H1 (cell line): ENCODE results near the gene VPS37C. TPM values are rescaled to one million over a fixed set of nuclear protein-coding genes. Genes with fewer than 3 reads are reported as not detected.

Experiments
- CTCF ChIA-PET: fragments of 300-600 bp; sonication (Branson Sonifier 250); formaldehyde crosslinking; loops from one replicate; lab custom pipeline; 2021; ENCODE audit not compliant: partially characterized antibody; lab: Charles Lee
- POLR2A ChIA-PET: fragments of 300-600 bp; sonication (Branson Sonifier 250); formaldehyde crosslinking; loops from one replicate; lab custom pipeline; 2021; ENCODE audit warnings: inconsistent platforms; ENCODE audit not compliant: partially characterized antibody; lab: Charles Lee
- DNase-seq, 2 experiments: peaks; one replicate each; pipeline versions ENCODE4 v3.0.0 to v3.0.0-alpha.2; 2010 to 2022; ENCODE audit warnings: low spot score in 2 of 2, low read depth in 1 of 2, mixed read lengths in 1 of 2
- FAIRE-seq: peaks from 2 replicates; lab custom pipeline; 2011; peaks lifted over from hg19 to GRCh38; lab: Jason Lieb, UNC
- H2AFZ ChIP-seq: 2 replicates; pipeline ENCODE4 v1.8.1; 2012; ENCODE audit warnings: low read length, inconsistent platforms
- H2AK5ac ChIP-seq: 2 replicates; pipeline ENCODE4 v1.6.1; 2013; ENCODE audit warnings: low read depth, low read length
- H2BK120ac ChIP-seq: replicated peaks from 2 replicates; pipeline ENCODE3; 2013; ENCODE audit warnings: low read depth, low read length, inconsistent platforms
- H2BK12ac ChIP-seq: 2 replicates; pipeline ENCODE4 v1.6.1; 2013; ENCODE audit warnings: low read depth, low read length
- H2BK15ac ChIP-seq: 2 replicates; pipeline ENCODE4 v1.6.1; 2013; ENCODE audit warnings: low read length
- H2BK20ac ChIP-seq: 2 replicates; pipeline ENCODE4 v1.6.1; 2013; ENCODE audit warnings: low read length
- H2BK5ac ChIP-seq: 2 replicates; pipeline ENCODE4 v1.6.1; 2013; ENCODE audit warnings: low read depth, low read length
- H3K14ac ChIP-seq: 2 replicates; pipeline ENCODE4 v1.6.1; 2013; ENCODE audit warnings: inconsistent platforms; ENCODE audit not compliant: insufficient read length
- H3K18ac ChIP-seq: 2 replicates; pipeline ENCODE4 v1.6.1; 2013; ENCODE audit warnings: low read length; ENCODE audit errors: extremely low read depth
- H3K23ac ChIP-seq: 2 replicates; pipeline ENCODE4 v1.6.1; 2013; ENCODE audit warnings: inconsistent platforms; ENCODE audit not compliant: insufficient read length
- H3K23me2 ChIP-seq: 2 replicates; pipeline ENCODE4 v1.6.1; 2013; ENCODE audit warnings: low read depth, low read length
- H3K27ac ChIP-seq: 2 replicates; pipeline ENCODE4 v1.6.1; 2011; ENCODE audit warnings: low read depth, low read length, inconsistent platforms
- H3K27me3 ChIP-seq, 4 experiments: replicated peaks in 1 of 4; 1 replicate in 1 of 4; 2 replicates in 3 of 4; pipeline versions ENCODE4 v1.6.1 to v1.8.1; 2011 to 2013; ENCODE audit warnings: low read length in 3 of 4, mild to moderate bottlenecking in 3 of 4, inconsistent platforms in 2 of 4, mixed read lengths in 2 of 4, moderate library complexity in 1 of 4; ENCODE audit not compliant: control insufficient read depth in 3 of 4, insufficient read depth in 3 of 4; ENCODE audit errors: extremely low read depth in 1 of 4
- H3K36me3 ChIP-seq, 4 experiments: 2 replicates each; pipeline versions ENCODE4 v1.6.1 to v1.8.1; 2011 to 2013; ENCODE audit warnings: mild to moderate bottlenecking in 4 of 4, low read length in 3 of 4, moderate library complexity in 2 of 4, control low read depth in 1 of 4, inconsistent platforms in 1 of 4; ENCODE audit not compliant: insufficient read depth in 4 of 4, control insufficient read depth in 2 of 4
- H3K4ac ChIP-seq: replicated peaks from 2 replicates; pipeline ENCODE3; 2013; ENCODE audit warnings: low read length, low read depth, mixed read lengths, inconsistent platforms; ENCODE audit not compliant: insufficient read length
- H3K4me1 ChIP-seq, 4 experiments: replicated peaks in 1 of 4; 1 replicate in 1 of 4; 2 replicates in 3 of 4; pipeline versions ENCODE4 v1.6.1 to v1.8.1; 2011 to 2013; ENCODE audit warnings: low read length in 3 of 4, inconsistent platforms in 2 of 4, mixed read lengths in 1 of 4; ENCODE audit not compliant: insufficient read depth in 4 of 4, control insufficient read depth in 3 of 4
- H3K4me2 ChIP-seq, 2 experiments: 2 replicates each; pipeline versions ENCODE4 v1.6.1 to v1.8.1; 2011 to 2013; ENCODE audit warnings: low read depth in 2 of 2, low read length in 2 of 2, control low read depth in 1 of 2, inconsistent platforms in 1 of 2, mild to moderate bottlenecking in 1 of 2; ENCODE audit not compliant: insufficient read depth in 1 of 2
- H3K4me3 ChIP-seq, 4 experiments: fragments of 200-600, 300-600 bp in 1 of 4; sonication (generic), shearing (Covaris generic), sonication (Bioruptor Twin) in 1 of 4; 2 replicates each; pipeline versions ENCODE4 v1.5.1 to v1.8.1; 2011 to 2016; ENCODE audit warnings: low read length in 4 of 4, low read depth in 3 of 4, control low read depth in 2 of 4, inconsistent platforms in 2 of 4, mild to moderate bottlenecking in 2 of 4, mixed read lengths in 1 of 4, moderate library complexity in 1 of 4; ENCODE audit not compliant: insufficient read depth in 2 of 4; ENCODE audit errors: extremely low read depth in 1 of 4
- H3K56ac ChIP-seq: replicated peaks from 2 replicates; pipeline ENCODE3; 2013; ENCODE audit warnings: low read depth, mild to moderate bottlenecking, mixed read lengths, low read length, inconsistent platforms; ENCODE audit not compliant: insufficient read length
- H3K79me1 ChIP-seq: 2 replicates; pipeline ENCODE4 v1.6.1; 2013; ENCODE audit warnings: low read depth, low read length, control low read depth
- H3K79me2 ChIP-seq, 2 experiments: 2 replicates each; pipeline versions ENCODE4 v1.6.1 to v1.8.1; 2012 to 2013; ENCODE audit warnings: low read length in 2 of 2, mild to moderate bottlenecking in 2 of 2, inconsistent platforms in 1 of 2; ENCODE audit not compliant: insufficient read depth in 2 of 2, control insufficient read depth in 1 of 2
- H3K9ac ChIP-seq, 4 experiments: replicated peaks in 1 of 4; 1 replicate in 1 of 4; 2 replicates in 3 of 4; pipeline versions ENCODE4 v1.6.1 to v1.8.1; 2011 to 2013; ENCODE audit warnings: low read depth in 3 of 4, low read length in 3 of 4, control low read depth in 2 of 4, mild to moderate bottlenecking in 2 of 4, moderate library complexity in 2 of 4, inconsistent platforms in 1 of 4; ENCODE audit errors: extremely low read depth in 1 of 4
- H3K9me3 ChIP-seq, 2 experiments: 2 replicates each; pipeline versions ENCODE4 v1.6.1 to v1.8.1; 2012 to 2013; ENCODE audit warnings: mild to moderate bottlenecking in 2 of 2, moderate library complexity in 2 of 2, control low read depth in 1 of 2, inconsistent platforms in 1 of 2, low read depth in 1 of 2, low read length in 1 of 2, mixed read lengths in 1 of 2; ENCODE audit not compliant: insufficient read depth in 2 of 2
- H4K20me1 ChIP-seq, 2 experiments: replicated peaks in 1 of 2; 2 replicates each; pipeline versions ENCODE3 to v1.8.1; 2011 to 2013; ENCODE audit warnings: inconsistent platforms in 2 of 2, low read length in 2 of 2, mild to moderate bottlenecking in 1 of 2; ENCODE audit not compliant: insufficient read depth in 2 of 2, control insufficient read depth in 1 of 2
- H4K5ac ChIP-seq: 2 replicates; pipeline ENCODE4 v1.6.1; 2013; ENCODE audit warnings: low read length, low read depth, mixed read lengths, inconsistent platforms; ENCODE audit not compliant: insufficient read length
- H4K8ac ChIP-seq: 2 replicates; pipeline ENCODE4 v1.8.0; 2013; ENCODE audit warnings: mild to moderate bottlenecking, moderate library complexity, low read length, inconsistent platforms; ENCODE audit not compliant: insufficient read depth; ENCODE audit errors: extremely low read depth
- H4K91ac ChIP-seq: replicated peaks from 2 replicates; pipeline ENCODE3; 2013; ENCODE audit warnings: low read length, mixed read lengths, inconsistent platforms; ENCODE audit not compliant: insufficient read length
- BCL11A ChIP-seq, 2 experiments: IDR thresholded peaks; one replicate each; pipeline ENCODE4 v1.6.1; 2011; ENCODE audit warnings: low read depth in 2 of 2, low read length in 2 of 2, mild to moderate bottlenecking in 2 of 2
- CHD2 ChIP-seq: IDR thresholded peaks from 2 replicates; pipeline ENCODE4 v1.6.1; 2012; ENCODE audit warnings: low read length, improper control_type of control experiment
- CREB1 ChIP-seq: IDR thresholded peaks from 2 replicates; pipeline ENCODE4 v1.6.1; 2012; ENCODE audit warnings: inconsistent platforms
- FOSL1 ChIP-seq: IDR thresholded peaks from 2 replicates; pipeline ENCODE4 v1.6.1; 2011; ENCODE audit warnings: mild to moderate bottlenecking, low read depth, low read length, moderate library complexity; ENCODE audit not compliant: insufficient read depth
- KDM4A ChIP-seq: IDR thresholded peaks from one replicate; pipeline ENCODE4 v1.7.1; 2012; ENCODE audit warnings: low read depth, mild to moderate bottlenecking, moderate library complexity, low read length, inconsistent platforms; ENCODE audit not compliant: severe bottlenecking
- NANOG ChIP-seq: IDR thresholded peaks from 2 replicates; pipeline ENCODE4 v1.6.1; 2011; ENCODE audit warnings: low read length, low read depth, mild to moderate bottlenecking, inconsistent platforms; ENCODE audit not compliant: insufficient read depth, poor library complexity, severe bottlenecking
- POLR2A ChIP-seq, 2 experiments: IDR thresholded peaks; 1 replicate in 1 of 2; 2 replicates in 1 of 2; pipeline ENCODE4 v1.6.1; 2011; ENCODE audit warnings: low read depth in 2 of 2, low read length in 2 of 2, mild to moderate bottlenecking in 2 of 2; ENCODE audit errors: control extremely low read depth in 1 of 2
- POU5F1 ChIP-seq: IDR thresholded peaks from 2 replicates; pipeline ENCODE4 v1.6.1; 2011; ENCODE audit warnings: low read depth, mild to moderate bottlenecking, low read length, moderate library complexity
- RAD21 ChIP-seq, 2 experiments: IDR thresholded peaks in 1 of 2; conservative IDR thresholded peaks in 1 of 2; 2 replicates each; pipeline ENCODE4 v1.6.1; 2011; ENCODE audit warnings: low read depth in 2 of 2, low read length in 2 of 2, improper control_type of control experiment in 1 of 2, inconsistent platforms in 1 of 2, mild to moderate bottlenecking in 1 of 2, moderate library complexity in 1 of 2
- RFX5 ChIP-seq: IDR thresholded peaks from 2 replicates; pipeline ENCODE4 v1.6.1; 2011; ENCODE audit warnings: low read depth, low read length, improper control_type of control experiment, borderline replicate concordance
- SIRT6 ChIP-seq: IDR thresholded peaks from one replicate; pipeline ENCODE4 v1.7.1; 2012; ENCODE audit warnings: low read length, inconsistent platforms
- SP1 ChIP-seq: IDR thresholded peaks from 2 replicates; pipeline ENCODE4 v1.6.1; 2011; ENCODE audit warnings: low read depth, low read length
- SRF ChIP-seq: IDR thresholded peaks from 2 replicates; pipeline ENCODE4 v1.6.1; 2011; ENCODE audit warnings: mild to moderate bottlenecking, low read depth, low read length, moderate library complexity
- TBP ChIP-seq: IDR thresholded peaks from 2 replicates; pipeline ENCODE4 v1.6.1; 2011; ENCODE audit warnings: low read depth, low read length, improper control_type of control experiment
- WGBS, 2 experiments: shearing (Covaris generic) in 1 of 2; methylation state at CpG; one replicate each; pipeline versions ENCODE4 v1.1.6 to v1.1.7; 2013 to 2015; ENCODE audit warnings: low lambda C conversion rate in 2 of 2, mixed read lengths in 2 of 2, inconsistent platforms in 1 of 2, low coverage in 1 of 2, missing lambda C conversion rate in 1 of 2; ENCODE audit not compliant: insufficient replicate concordance in 2 of 2, insufficient coverage in 1 of 2, insufficient read length in 1 of 2; ENCODE audit errors: extremely low coverage in 1 of 2, missing lambda C conversion rate in 1 of 2; 5-methylcytosine and 5-hydroxymethylcytosine counted together
- polyA plus RNA-seq, 7 experiments: library from polyadenylated mRNA; depleted of rRNA in 3 of 7; stranded (reverse) in 5 of 7; unstranded in 2 of 7; fragments of >200 nt in 5 of 7; fragments of 200-250 nt in 2 of 7; gene quantifications; 1 replicate in 5 of 7; 2 replicates in 1 of 7; 4 replicates in 1 of 7; pipeline versions ENCODE4 v1.2.1 to v1.2.3, GENCODE V29; 2011 to 2013; ENCODE audit warnings: missing spikeins in 2 of 7, mixed read lengths in 2 of 7
- total RNA-seq: library from RNA; stranded (reverse); fragmentation: NEBNext Ultra II Directional; extraction: Animal tissue kit (Norgen Biotek cat#: 25700); gene quantifications from 2 replicates; pipeline ENCODE4 v1.2.1, GENCODE V29; 2021
- TF ChIP-seq, protein P1 (sequence below): IDR thresholded peaks from 2 replicates; pipeline ENCODE4 v1.6.1; 2012; ENCODE audit warnings: inconsistent platforms

The VPS37C gene
- total and polyA plus RNA-seq, 2 of the 8 experiments (the other 6 are each of a cell fraction or from before 2014, with no cell fraction given) = 12.9 to 21.0 TPM

DNA sequence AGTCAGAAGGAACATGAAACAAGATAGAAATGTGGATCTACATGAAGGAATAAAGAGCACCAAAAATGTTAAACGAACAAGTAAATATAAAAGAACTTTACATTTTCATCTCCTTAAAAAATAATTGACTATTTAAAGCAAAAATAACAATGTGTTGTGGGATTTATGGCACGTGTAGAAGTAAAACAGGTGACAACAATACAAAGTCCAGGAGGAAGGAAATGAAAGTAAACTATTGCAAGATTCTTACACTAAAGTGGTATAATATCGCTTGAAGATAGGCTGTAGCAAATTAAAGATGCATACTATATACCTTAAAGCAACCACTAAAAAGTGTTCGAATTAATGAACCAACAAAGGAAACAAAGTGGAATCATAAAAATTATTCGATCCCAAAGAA, 5.5 kb downstream of the VPS37C start:
- POLR2A ChIA-PET = interaction anchor here (0.6 kb wide), 1 partner anchor 178 kb away, joined by 3 read pairs; no protein-coding TSS in a partner anchor
- no peak overlapping the region for H2AK5ac ChIP-seq
- H3K23ac ChIP-seq = no peak overlapping the region
- WGBS, 2 experiments = 87% methylated on average over 5 of the region's 5 CpGs; no CpG with 5 or more reads in 1 of the 2 experiments
- no peak overlapping the region for H3K4me3 ChIP-seq
- no peak overlapping the region for H3K4ac ChIP-seq
- H4K91ac ChIP-seq = no peak overlapping the region
- H4K5ac ChIP-seq = no peak overlapping the region
- CTCF ChIA-PET = interaction anchor here (0.8 kb wide), 1 partner anchor 9 kb away, joined by 4 read pairs; no protein-coding TSS in a partner anchor
- no peak overlapping the region for H2BK20ac ChIP-seq
- DNase-seq = no peak
- no peaks in the 10 kb centered on the region for H3K9me3 ChIP-seq
- H4K8ac ChIP-seq = no peak overlapping the region
- no peaks in the 10 kb centered on the region for H3K36me3 ChIP-seq
- no peak overlapping the region for H3K27ac ChIP-seq
- H3K56ac ChIP-seq = no peak overlapping the region
- H4K20me1 ChIP-seq = peaks cover 0 to 11% of the 10 kb centered on the region in 2 experiments
- H3K4me2 ChIP-seq = no peak overlapping the region
- peaks cover 2 to 83% of the 10 kb centered on the region in 2 experiments; a peak in 2 of 4 replicates for H3K79me2 ChIP-seq
- no peak overlapping the region for H3K9ac ChIP-seq
- no peak overlapping the region for H3K18ac ChIP-seq
- H3K79me1 ChIP-seq = peaks cover 11% of the 10 kb centered on the region
- H2BK15ac ChIP-seq = no peak overlapping the region
- H2AFZ ChIP-seq = no peak overlapping the region
- H3K4me1 ChIP-seq = peaks cover 2 to 9% (median 6%) of the 10 kb centered on the region in 4 experiments
- H2BK12ac ChIP-seq = no peak overlapping the region
- TF ChIP-seq RAD21 (IDR thresholded peaks at IDR 0.05 in 1 of 2, conservative IDR thresholded peaks at IDR 0.05 in 1 of 2; ENCODE audit: low read depth in 2 of 2, low read length in 2 of 2) = no peak
- TF ChIP-seq BCL11A (IDR thresholded peaks at IDR 0.05; ENCODE audit: low read depth in 2 of 2, low read length in 2 of 2) = no peak
- TF ChIP-seq, protein P1, sequence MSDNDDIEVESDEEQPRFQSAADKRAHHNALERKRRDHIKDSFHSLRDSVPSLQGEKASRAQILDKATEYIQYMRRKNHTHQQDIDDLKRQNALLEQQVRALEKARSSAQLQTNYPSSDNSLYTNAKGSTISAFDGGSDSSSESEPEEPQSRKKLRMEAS = no peak
- no peak for TF ChIP-seq NANOG
- no peak for TF ChIP-seq SP1
- no peak for TF ChIP-seq KDM4A
- no peak for TF ChIP-seq SIRT6
- TF ChIP-seq POU5F1 = no peak
- TF ChIP-seq CHD2 = no peak
- no peak for TF ChIP-seq RFX5
- no peak for TF ChIP-seq POLR2A (IDR thresholded peaks at IDR 0.05; ENCODE audit: control extremely low read depth in 1 of 2, low read depth in 2 of 2, low read length in 2 of 2)
- no peak for TF ChIP-seq CREB1
- no peak for TF ChIP-seq SRF
- no peak for TF ChIP-seq FOSL1
- no peak for TF ChIP-seq TBP
- no peak overlapping the region for H3K14ac ChIP-seq
- FAIRE-seq = no peak
- H2BK120ac ChIP-seq = no peak overlapping the region
- peaks cover 1% of the 10 kb centered on the region for H3K23me2 ChIP-seq
- no peaks in the 10 kb centered on the region for H3K27me3 ChIP-seq
- H2BK5ac ChIP-seq = no peak overlapping the region
